ENCODE measurements around the gene TMEM120B. TPM values are rescaled to one million over a fixed set of nuclear protein-coding genes. Genes with fewer than 3 reads are reported as not detected.
A peak's percentile ranks its signal among the peaks of the same experiment; 100 is the strongest.

The TMEM120B gene
- total and polyA plus RNA-seq, 7 donors = 11.0 to 29.7 (median 12.7) TPM

GRCh38 chr12:121810234-121810817 is 97.8 kb downstream of the TMEM120B start:
- no peaks in the 10 kb centered on the region for H3K9me3 ChIP-seq
- H3K36me3 ChIP-seq (ENCODE audit: insufficient read depth in 1 of 2, low read depth in 1 of 2) = peaks cover 3 to 49% of the 10 kb centered on the region in 2 donors
- ATAC-seq (no peak), DNase-seq (peak; percentile 13 to 56)
- no peak overlapping the region for H3K27ac ChIP-seq
- peak overlapping the region; percentile 78 for H3K4me3 ChIP-seq
- 72 to 78% (median 75%) methylated on average over 33 of the region's 33 CpGs for WGBS, 3 donors
- no peak for TF ChIP-seq CTCF (IDR thresholded peaks at IDR 0.05)
- H3K4me1 ChIP-seq = peaks cover 54% of the 10 kb centered on the region
- H3K27me3 ChIP-seq (ENCODE audit: insufficient read depth in 3 of 3, low read length in 2 of 3) = no peaks in the 10 kb centered on the region
- intact Hi-C loops (cut with DNase I) = loop anchor here (5.0 kb wide), 1 partner anchor 33 kb away; no protein-coding TSS in a partner anchor

- WGBS, 3 donors = 55 to 60% (median 57%) methylated on average over 6 of the region's 6 CpGs
Measured at GRCh38 chr12:121810833-121811433, 98.4 kb downstream of the TMEM120B start.

GRCh38 chr12:121811434-121812319 is 99.1 kb downstream of the TMEM120B start:
- peak overlapping the region; percentile 76 for H3K27ac ChIP-seq
- H3K4me1 ChIP-seq = peaks cover 40% of the 10 kb centered on the region
- H3K4me3 ChIP-seq = peak overlapping the region; percentile 78
- H3K27me3 ChIP-seq (ENCODE audit: insufficient read depth in 3 of 3, low read length in 2 of 3) = no peaks in the 10 kb centered on the region
- intact Hi-C loops (cut with DNase I) = loop anchor here (1.0 to 5.0 kb wide), 3 partner anchors 16 to 34 kb away; no protein-coding TSS in a partner anchor
- H3K9me3 ChIP-seq = no peaks in the 10 kb centered on the region
- ATAC-seq = peak; percentile 89 to 95 (median 90)
- DNase-seq = peak; percentile 79 to 88
- peak; percentile 99 for TF ChIP-seq CTCF (IDR thresholded peaks at IDR 0.05)
- H3K36me3 ChIP-seq (ENCODE audit: insufficient read depth in 1 of 2, low read depth in 1 of 2) = peaks cover 3 to 63% of the 10 kb centered on the region in 2 donors
- WGBS, 3 donors = 5 to 8% (median 6%) methylated on average over 38 to 46 of the region's 46 CpGs

More at GRCh38 chr12:121810833-121811433, 98.4 kb downstream of the TMEM120B start:
- H3K27ac ChIP-seq = peak overlapping the region; percentile 76
- no peaks in the 10 kb centered on the region for H3K9me3 ChIP-seq
- H3K27me3 ChIP-seq (ENCODE audit: insufficient read depth in 3 of 3, low read length in 2 of 3) = no peaks in the 10 kb centered on the region
- no peak for ATAC-seq
- H3K36me3 ChIP-seq (ENCODE audit: insufficient read depth in 1 of 2, low read depth in 1 of 2) = peaks cover 3 to 56% of the 10 kb centered on the region in 2 donors
- no peak for TF ChIP-seq CTCF (IDR thresholded peaks at IDR 0.05)
- peak overlapping the region; percentile 78 for H3K4me3 ChIP-seq
- intact Hi-C loops (cut with DNase I) = loop anchor here (5.0 kb wide), 1 partner anchor 34 kb away; no protein-coding TSS in a partner anchor
- no peak for DNase-seq
- peaks cover 48% of the 10 kb centered on the region for H3K4me1 ChIP-seq

GRCh38 chr12:121812320-121812871 is 99.8 kb downstream of the TMEM120B start:
- 23 to 28% (median 25%) methylated on average over 25 to 26 of the region's 26 CpGs for WGBS, 3 donors
- DNase-seq (peak; percentile 70 to 81), ATAC-seq (peak; percentile 65 to 81 (median 78))
- intact Hi-C loops (cut with DNase I) = loop anchor here (1.0 to 5.0 kb wide), 3 partner anchors 17 to 35 kb away; no protein-coding TSS in a partner anchor
- H3K4me3 ChIP-seq = peak overlapping the region; percentile 78
- peaks cover 4 to 67% of the 10 kb centered on the region in 2 donors for H3K36me3 ChIP-seq (ENCODE audit: insufficient read depth in 1 of 2, low read depth in 1 of 2)
- H3K27me3 ChIP-seq (ENCODE audit: insufficient read depth in 3 of 3, low read length in 2 of 3) = no peaks in the 10 kb centered on the region
- H3K4me1 ChIP-seq = peaks cover 33% of the 10 kb centered on the region
- no peaks in the 10 kb centered on the region for H3K9me3 ChIP-seq
- H3K27ac ChIP-seq = peak overlapping the region; percentile 76
- peak; percentile 15 for TF ChIP-seq CTCF (IDR thresholded peaks at IDR 0.05)
